ENCODE measurements around the gene GSTM2.

The GSTM2 gene

DNA sequence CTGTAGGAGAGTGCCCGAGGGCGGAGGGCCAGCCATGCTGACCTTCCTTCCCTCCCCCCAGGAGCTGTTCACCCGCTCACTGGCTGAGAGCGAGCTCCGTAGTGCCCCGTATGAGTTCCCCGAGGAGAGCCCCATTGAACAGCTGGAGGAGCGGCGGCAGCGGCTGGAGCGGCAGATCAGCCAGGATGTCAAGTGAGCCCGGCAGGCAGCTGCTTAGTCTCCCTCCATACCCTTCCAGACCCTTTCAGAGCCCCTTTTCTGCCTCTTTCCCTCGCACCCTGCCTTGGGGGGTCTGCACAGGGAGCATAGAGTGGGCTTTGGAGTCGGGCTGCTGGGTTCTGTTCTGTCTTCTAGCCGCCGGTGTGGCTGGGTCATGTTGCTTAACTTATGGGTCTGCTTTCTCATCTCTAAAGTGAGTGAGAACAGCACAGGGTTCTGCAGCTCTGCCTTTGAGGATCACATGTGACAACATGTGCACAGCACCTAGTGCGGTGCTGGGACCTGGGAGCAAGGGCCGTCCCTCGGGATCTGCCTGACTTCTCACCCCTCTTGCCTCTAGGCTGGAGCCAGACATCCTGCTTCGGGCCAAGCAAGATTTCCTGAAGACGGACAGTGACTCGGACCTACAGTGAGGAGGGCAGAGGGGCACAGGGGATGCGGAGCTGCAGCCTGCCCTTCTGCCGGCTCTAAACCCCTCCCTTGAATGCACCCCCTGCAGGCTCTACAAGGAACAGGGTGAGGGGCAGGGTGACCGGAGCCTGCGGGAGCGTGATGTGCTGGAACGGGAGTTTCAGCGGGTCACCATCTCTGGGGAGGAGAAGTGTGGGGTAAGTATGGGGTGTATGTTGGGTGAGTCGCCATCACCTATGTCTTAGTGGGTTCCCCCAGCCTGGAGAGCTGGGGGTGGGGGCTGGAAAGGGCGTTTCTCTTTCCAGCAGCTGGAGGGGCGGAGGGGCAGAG is 42.0 kb upstream of the GSTM2 start:
- no peak overlapping the region for H3K4me3 Mint-ChIP-seq
- H3K27ac Mint-ChIP-seq: peak overlapping the region in 1 of 2 donors; percentile 84
- no peak for DNase-seq
- ATAC-seq (replicated peaks): no peak
- no peaks in the 10 kb centered on the region for H3K27me3 Mint-ChIP-seq
- peaks cover 25 to 43% of the 10 kb centered on the region in 2 donors for H3K4me1 Mint-ChIP-seq (ENCODE audit: low read depth in 2 of 2)
- H3K9me3 Mint-ChIP-seq: no peaks in the 10 kb centered on the region
- H3K36me3 Mint-ChIP-seq (ENCODE audit: insufficient read depth): peaks cover 55% of the 10 kb centered on the region

DNA sequence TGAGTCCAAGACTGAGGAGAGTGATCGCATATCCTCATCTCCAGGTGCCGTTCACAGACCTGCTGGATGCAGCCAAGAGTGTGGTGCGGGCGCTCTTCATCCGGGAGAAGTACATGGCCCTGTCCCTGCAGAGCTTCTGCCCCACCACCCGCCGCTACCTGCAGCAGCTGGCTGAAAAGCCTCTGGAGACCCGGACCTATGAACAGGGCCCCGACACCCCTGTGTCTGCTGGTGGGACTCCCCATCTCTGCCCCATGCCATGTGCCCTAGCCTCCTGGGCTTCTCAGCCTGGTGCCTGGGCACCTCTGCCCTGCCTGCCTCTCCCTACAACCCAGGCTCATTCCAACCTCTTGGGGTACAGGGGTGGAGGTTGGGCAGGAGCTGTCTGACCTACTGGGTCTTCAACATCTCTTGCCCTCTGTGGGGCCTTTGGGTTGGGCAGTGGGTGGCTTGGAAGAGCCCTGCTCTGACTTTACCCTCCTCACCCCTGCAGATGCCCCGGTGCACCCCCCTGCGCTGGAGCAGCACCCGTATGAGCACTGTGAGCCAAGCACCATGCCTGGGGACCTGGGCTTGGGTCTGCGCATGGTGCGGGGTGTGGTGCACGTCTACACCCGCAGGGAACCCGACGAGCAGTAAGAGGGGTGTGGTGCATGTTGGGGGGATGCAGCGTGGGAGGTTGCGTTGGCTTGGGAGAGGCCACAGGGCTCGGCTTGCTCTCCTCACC is 41.0 kb upstream of the GSTM2 start:
- H3K36me3 Mint-ChIP-seq (ENCODE audit: insufficient read depth): peaks cover 56% of the 10 kb centered on the region

DNA sequence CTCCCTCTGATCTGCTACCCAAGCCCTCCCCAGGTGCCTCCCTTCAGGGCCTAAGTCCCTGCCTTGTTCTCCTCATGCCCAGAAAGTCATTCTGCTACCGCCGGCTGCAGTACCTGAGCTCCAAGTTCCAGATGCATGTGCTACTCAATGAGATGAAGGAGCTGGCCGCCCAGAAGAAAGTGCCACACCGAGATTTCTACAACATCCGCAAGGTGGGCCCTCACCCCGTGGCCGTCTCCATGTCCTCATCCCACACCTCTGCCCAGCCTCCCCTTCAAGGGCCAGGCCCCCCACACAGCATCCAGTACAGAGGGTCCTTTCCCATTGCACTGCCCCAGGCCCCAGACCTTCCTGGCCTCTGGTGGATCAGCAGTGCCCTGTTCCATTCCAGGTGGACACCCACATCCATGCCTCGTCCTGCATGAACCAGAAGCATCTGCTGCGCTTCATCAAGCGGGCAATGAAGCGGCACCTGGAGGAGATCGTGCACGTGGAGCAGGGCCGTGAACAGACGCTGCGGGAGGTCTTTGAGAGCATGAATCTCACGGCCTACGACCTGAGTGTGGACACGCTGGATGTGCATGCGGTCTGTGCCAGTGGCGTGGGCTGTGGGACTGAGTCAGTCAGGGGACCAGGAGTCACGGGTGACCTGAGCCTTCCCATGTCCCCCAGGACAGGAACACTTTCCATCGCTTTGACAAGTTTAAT is 40.0 kb upstream of the GSTM2 start:
- H3K27ac Mint-ChIP-seq: peak overlapping the region; percentile 17 to 76
- H3K27me3 Mint-ChIP-seq: no peaks in the 10 kb centered on the region
- peaks cover 63% of the 10 kb centered on the region for H3K36me3 Mint-ChIP-seq (ENCODE audit: insufficient read depth)
- H3K4me3 Mint-ChIP-seq: peak overlapping the region in 1 of 2 donors; percentile 12
- DNase-seq: no peak
- no peaks in the 10 kb centered on the region for H3K9me3 Mint-ChIP-seq
- H3K4me1 Mint-ChIP-seq (ENCODE audit: low read depth in 2 of 2): peaks cover 8 to 27% of the 10 kb centered on the region in 2 donors
- ATAC-seq (replicated peaks): no peak

More for the DNA sequence above, 41.0 kb upstream of the GSTM2 start:
- Mint-ChIP-seq H3K27me3 (no peaks in the 10 kb centered on the region), H3K4me3 (no peak overlapping the region), H3K27ac (peak overlapping the region in 1 of 2 donors; percentile 84), H3K9me3 (no peaks in the 10 kb centered on the region), H3K4me1 (ENCODE audit: low read depth in 2 of 2) (peaks cover 18 to 37% of the 10 kb centered on the region in 2 donors)
- ATAC-seq (replicated peaks): no peak
- no peak for DNase-seq

DNA sequence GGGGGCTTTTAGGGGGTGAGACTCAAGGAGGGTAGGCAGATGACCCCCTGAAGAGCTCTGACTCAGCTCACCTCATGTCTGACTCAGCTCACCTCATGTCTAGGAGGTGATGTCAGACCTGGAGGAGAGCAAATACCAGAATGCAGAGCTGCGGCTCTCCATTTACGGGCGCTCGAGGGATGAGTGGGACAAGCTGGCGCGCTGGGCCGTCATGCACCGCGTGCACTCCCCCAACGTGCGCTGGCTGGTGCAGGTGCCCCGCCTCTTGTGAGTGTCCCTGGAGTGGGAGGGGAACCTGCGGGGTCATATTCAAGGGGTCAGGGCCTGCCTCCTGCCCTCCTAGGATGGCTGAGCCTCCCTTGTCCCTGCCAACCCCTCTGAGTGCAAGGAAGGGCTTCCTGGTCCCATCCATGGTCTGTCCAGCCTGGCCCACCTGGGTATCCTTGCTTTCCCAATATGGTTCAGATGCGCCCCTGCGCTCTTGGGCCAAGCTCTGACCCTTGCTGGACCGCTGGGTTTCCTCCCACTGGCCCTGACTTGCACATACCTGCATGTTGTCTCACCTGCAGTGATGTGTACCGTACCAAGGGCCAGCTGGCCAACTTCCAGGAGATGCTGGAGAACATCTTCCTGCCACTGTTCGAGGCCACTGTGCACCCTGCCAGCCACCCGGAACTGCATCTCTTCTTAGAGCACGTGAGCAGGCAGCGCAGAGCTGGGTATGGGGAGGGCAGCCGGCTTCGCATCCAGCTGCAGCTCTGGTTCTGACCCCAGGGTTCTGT is 39.1 kb upstream of the GSTM2 start:
- Mint-ChIP-seq H3K27ac (peak overlapping the region in 1 of 2 donors; percentile 90), H3K27me3 (no peaks in the 10 kb centered on the region), H3K4me1 (ENCODE audit: low read depth in 2 of 2) (peaks cover 2 to 22% of the 10 kb centered on the region in 2 donors), H3K9me3 (no peaks in the 10 kb centered on the region), H3K36me3 (ENCODE audit: insufficient read depth) (peaks cover 61% of the 10 kb centered on the region), H3K4me3 (peak overlapping the region in 1 of 2 donors; percentile 12)
- DNase-seq: no peak
- no peak for ATAC-seq (replicated peaks)

DNA sequence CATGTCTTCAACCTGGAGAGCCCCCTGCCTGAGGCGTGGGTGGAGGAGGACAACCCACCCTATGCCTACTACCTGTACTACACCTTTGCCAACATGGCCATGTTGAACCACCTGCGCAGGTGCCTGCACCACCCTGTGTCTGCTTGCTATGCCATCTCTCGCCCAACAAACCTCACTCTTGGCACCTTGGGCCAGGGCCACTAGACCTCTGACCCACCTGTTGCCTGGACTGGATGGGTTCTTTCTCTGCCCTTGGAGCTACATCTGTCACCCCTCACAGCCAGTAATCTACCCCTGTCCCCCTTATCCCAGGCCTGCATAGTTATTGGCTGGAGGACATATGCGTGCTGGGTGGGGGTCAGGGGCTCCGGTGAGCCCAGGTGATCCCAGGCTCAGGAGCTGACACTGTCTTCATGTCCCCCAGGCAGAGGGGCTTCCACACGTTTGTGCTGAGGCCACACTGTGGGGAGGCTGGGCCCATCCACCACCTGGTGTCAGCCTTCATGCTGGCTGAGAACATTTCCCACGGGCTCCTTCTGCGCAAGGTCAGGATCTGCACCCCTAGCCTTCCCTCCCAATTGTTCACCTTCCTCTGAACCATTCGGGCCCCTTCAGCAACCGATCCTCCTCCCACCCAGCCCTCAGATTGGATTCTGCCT is 38.4 kb upstream of the GSTM2 start:
- peak overlapping the region in 1 of 2 donors; percentile 90 for H3K27ac Mint-ChIP-seq
- H3K27me3 Mint-ChIP-seq: no peaks in the 10 kb centered on the region
- H3K9me3 Mint-ChIP-seq: no peaks in the 10 kb centered on the region
- H3K36me3 Mint-ChIP-seq (ENCODE audit: insufficient read depth): peaks cover 58% of the 10 kb centered on the region
- peaks cover 2 to 17% of the 10 kb centered on the region in 2 donors for H3K4me1 Mint-ChIP-seq (ENCODE audit: low read depth in 2 of 2)
- no peak for DNase-seq
- no peak overlapping the region for H3K4me3 Mint-ChIP-seq
- no peak for ATAC-seq (replicated peaks)

DNA sequence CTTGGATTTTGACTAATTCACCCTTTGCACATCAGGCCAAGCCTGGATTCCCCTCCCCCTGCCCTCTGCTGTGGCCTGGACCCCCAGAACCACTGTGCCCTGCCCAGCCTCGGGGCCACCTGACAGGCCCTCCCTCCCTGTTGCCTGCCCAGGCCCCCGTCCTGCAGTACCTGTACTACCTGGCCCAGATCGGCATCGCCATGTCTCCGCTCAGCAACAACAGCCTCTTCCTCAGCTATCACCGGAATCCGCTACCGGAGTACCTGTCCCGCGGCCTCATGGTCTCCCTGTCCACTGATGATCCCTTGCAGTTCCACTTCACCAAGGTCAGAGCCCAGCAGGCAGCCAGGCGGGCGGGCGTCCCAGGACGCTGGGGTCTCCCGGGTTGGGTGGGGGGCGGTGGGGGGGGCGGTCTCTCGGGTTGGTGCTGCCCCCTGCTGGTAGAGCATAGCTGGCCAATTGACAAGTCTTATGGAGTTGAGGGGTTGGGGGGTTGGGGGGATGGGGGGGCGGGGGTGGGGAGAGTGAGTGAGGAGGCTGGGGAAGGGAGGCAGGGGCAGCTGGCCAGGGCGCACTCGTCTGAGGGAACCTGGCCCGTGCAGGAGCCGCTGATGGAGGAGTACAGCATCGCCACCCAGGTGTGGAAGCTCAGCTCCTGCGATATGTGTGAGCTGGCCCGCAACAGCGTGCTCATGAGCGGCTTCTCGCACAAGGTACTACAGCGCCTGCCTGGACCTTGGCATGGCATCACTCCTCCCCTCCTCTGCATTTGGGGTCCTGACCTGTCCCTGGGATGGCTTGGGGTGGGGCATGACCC is 37.6 kb upstream of the GSTM2 start:
- Mint-ChIP-seq H3K36me3 (ENCODE audit: insufficient read depth) (peaks cover 55% of the 10 kb centered on the region), H3K4me1 (ENCODE audit: low read depth in 2 of 2) (peaks cover 6 to 19% of the 10 kb centered on the region in 2 donors), H3K27ac (peak overlapping the region; percentile 44 to 90), H3K4me3 (no peak overlapping the region), H3K9me3 (no peaks in the 10 kb centered on the region), H3K27me3 (no peaks in the 10 kb centered on the region)
- no peak for ATAC-seq (replicated peaks)
- peak in 1 of 3 experiments; percentile 32 for DNase-seq

DNA sequence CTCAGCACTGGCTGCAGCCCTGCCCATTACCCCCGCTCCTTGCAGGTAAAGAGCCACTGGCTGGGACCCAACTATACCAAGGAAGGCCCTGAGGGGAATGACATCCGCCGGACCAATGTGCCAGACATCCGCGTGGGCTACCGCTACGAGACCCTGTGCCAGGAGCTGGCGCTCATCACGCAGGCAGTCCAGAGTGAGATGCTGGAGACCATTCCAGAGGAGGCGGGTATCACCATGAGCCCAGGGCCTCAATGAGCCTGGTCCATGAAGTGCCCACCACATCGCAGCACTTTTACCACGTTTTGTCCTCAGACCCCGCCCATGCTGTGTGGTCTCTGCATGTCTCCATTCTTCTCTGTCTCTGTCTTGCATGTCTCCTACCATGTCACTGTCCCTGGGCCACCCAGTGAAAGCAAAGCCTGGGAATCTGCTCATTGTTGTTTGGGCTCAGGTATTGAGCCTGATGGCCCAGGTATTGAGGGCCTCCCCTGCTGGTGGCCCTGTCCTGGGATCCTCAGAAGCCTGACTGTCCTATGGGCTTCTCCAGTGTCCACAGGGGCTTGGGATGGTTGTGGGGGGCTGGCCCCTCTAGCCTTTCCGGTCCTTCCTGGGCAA is 36.9 kb upstream of the GSTM2 start:
- Mint-ChIP-seq H3K4me3 (no peak overlapping the region), H3K27me3 (no peaks in the 10 kb centered on the region), H3K27ac (peak overlapping the region in 1 of 2 donors; percentile 44), H3K4me1 (ENCODE audit: low read depth in 2 of 2) (peaks cover 6 to 16% of the 10 kb centered on the region in 2 donors), H3K9me3 (no peaks in the 10 kb centered on the region), H3K36me3 (ENCODE audit: insufficient read depth) (peaks cover 51% of the 10 kb centered on the region)
- ATAC-seq (replicated peaks) (no peak), DNase-seq (no peak)

DNA sequence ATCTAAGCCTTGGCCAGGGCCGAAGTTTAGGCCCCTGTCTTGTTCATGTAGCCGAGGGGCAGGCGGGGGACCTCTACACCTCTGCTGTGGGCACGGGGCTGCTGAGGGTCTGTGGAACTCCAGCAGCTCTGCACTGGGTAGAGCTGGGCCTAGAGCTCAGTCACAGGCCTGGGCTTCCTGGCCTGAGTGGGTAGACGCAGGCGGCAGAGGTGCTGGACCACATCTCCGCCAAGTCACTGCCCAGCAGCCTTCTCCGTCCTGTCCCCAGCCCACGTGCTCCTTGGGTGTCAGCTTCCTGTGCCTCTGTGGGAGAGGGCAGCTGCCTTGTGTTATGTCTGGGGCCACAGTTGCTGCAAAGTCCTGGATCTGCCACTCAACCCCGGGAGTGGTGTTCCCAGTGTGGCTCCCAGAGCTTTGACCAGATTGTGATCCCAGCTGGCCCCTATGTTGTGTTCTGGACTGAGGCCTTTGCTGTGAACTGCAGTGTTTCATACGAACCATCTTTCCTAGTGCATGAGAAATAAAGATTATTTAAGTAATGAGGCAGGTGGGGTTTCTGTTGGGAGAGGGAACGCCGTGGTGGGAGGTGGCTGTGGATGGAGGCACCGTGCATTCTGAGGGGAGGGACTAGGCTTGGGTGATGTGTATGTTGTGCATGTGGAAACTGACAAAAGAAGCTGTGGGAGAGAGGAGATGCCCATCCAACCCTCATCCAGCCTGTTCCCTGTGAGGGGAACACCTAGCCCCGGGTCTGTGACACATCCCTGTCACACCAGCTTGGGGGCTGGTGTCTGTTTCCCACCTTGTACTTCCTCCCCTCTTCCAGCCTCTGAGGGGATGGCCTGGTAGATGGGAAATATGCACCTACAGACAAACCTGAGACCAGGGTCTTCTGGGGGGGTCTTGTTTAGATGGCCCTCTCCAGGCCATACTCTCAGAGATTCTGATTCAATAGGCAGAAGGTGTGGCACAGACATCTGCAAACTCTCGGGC is 36.0 kb upstream of the GSTM2 start:
- ATAC-seq (replicated peaks): no peak
- H3K36me3 Mint-ChIP-seq (ENCODE audit: insufficient read depth): peaks cover 49% of the 10 kb centered on the region
- no peak overlapping the region for H3K4me3 Mint-ChIP-seq
- no peaks in the 10 kb centered on the region for H3K9me3 Mint-ChIP-seq
- H3K4me1 Mint-ChIP-seq (ENCODE audit: low read depth in 2 of 2): peaks cover 6 to 12% of the 10 kb centered on the region in 2 donors
- DNase-seq: no peak
- peak overlapping the region; percentile 44 to 90 for H3K27ac Mint-ChIP-seq
- H3K27me3 Mint-ChIP-seq: peaks cover 0 to 7% of the 10 kb centered on the region in 2 donors

DNA sequence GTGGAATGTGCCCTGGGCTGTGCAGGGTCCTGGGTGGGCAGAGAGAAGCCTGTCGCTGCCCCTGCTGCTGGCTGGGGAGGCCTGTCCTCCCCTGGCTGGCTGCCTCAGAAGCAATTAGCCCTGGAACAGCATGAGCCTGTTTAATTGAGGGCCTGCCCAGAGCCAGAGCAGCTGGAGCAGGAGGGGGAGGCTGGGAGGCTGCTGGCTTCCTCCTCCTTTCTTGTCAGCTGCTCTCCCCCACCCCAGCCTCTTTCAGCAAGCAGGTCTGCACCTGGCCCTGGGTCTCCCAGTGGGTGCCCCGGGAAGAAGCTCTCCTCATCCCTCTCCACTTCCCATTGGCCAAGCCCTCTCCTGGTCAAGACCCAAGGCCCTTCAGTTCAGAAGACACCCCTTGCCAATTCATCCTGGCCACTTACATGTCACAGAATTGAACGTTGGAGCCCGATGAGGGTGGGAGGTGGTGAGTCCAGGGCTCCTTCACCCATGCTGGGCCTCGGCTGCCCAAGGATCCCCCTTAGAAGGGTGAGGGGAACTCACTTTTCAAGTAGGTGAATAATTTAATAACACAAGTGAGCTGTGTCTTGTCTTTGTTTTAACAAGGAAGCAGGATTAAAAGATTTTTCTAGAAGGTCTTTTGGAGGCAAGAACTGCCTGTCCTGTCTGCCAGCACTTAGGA is 35.0 kb upstream of the GSTM2 start:
- Mint-ChIP-seq H3K27ac (peak overlapping the region in 1 of 2 donors; percentile 90), H3K36me3 (ENCODE audit: insufficient read depth) (peaks cover 48% of the 10 kb centered on the region), H3K4me1 (ENCODE audit: low read depth in 2 of 2) (peaks cover 6 to 12% of the 10 kb centered on the region in 2 donors), H3K9me3 (no peaks in the 10 kb centered on the region), H3K4me3 (no peak overlapping the region), H3K27me3 (peaks cover 0 to 13% of the 10 kb centered on the region in 2 donors)
- DNase-seq (no peak), ATAC-seq (replicated peaks) (no peak)

DNA sequence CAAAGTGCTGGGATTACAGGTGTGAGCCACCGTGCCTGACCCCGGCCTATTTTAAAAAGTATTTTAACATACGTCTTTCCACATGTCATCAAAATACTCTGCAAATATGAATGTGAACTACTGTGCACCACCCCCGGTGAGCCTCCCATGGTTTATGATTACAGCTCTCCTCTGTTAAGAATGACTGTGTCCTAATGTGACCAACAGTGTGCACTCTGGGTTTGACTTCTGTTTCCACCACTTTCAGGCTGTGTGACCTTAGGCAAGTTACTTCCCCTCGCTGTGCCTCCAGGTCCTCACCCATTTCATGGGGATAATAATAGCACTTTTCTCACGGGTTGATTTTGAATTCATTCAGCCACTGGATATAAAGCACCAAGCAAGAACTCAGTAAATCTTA is 33.6 kb upstream of the GSTM2 start:
- peaks cover 9 to 22% of the 10 kb centered on the region in 2 donors for H3K27me3 Mint-ChIP-seq
- no peaks in the 10 kb centered on the region for H3K9me3 Mint-ChIP-seq
- DNase-seq (no peak), ATAC-seq (replicated peaks) (no peak)
- H3K36me3 Mint-ChIP-seq (ENCODE audit: insufficient read depth): peaks cover 35% of the 10 kb centered on the region
- peak overlapping the region in 1 of 2 donors; percentile 72 for H3K27ac Mint-ChIP-seq
- no peak overlapping the region for H3K4me3 Mint-ChIP-seq
- H3K4me1 Mint-ChIP-seq (ENCODE audit: low read depth in 2 of 2): peaks cover 6 to 12% of the 10 kb centered on the region in 2 donors
